Measurements from ENCODE around the gene GNAI2.
"Not testable (repeated sequence)": the region's sequence is repeated elsewhere in the genome, so short reads cannot be mapped to it uniquely, and the experiment has no call there.

Gene GNAI2

GRCh38 chr3:50203809-50204803, 31.9 kb upstream of the GNAI2 start:
- no peak for FAIRE-seq

GRCh38 chr3:50204804-50205412, 31.1 kb upstream of the GNAI2 start, which contains the start of gene SLC38A3:
SLC38A3 (plus strand) TSS chr3:50205271; CDS start chr3:50214200, 8,929 bp downstream.
- FAIRE-seq (no peak), DNase-seq (ENCODE audit: extremely low spot score, insufficient read length, low read depth) (no peak)

More at GRCh38 chr3:50203809-50204803, 31.9 kb upstream of the GNAI2 start:
- no peak for DNase-seq (ENCODE audit: extremely low spot score, insufficient read length, low read depth)

DNA sequence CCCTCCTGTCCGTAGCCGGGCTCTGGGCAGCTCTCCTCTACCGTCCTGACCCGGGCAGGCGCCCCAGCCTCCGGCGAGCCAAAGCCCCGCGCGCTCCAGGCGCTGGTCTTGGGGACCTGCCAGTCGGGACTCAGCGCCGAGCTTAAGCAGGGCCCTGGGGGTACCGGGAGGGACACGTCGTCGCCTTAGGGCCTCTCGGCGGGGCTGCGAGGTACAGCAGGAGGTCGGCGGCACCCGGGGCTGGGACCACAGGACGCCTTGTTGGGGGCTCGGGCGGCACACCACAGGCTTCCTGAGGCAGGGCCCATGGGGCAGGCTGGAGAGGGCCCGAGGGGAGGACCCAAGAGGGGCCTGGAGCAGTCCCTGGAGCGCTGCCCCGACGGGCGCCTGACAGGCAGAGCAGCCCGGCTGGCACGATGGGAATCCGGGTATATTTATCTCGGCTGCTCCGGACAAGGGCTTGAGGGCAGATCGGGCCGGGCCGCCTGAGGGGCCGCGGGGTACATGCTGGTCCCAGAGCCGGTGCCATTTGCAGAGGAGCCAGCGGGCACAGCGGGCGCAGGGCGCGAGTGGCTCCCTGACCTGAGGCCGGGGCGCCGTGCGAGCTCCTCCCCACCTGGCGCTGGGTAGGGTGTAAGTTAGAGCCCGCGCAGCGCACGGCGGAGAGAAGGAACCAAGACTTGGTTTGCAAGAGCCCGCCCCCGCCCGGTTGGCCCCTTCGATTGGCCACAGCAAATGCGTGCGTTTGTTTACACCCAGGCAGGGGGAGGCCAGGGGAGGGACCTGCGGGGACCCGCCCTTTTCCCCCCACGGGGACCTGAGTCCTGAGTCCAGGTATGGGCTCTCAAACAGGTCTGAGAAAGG, 30.4 kb upstream of the GNAI2 start:
- FAIRE-seq, result no peak

GRCh38 chr3:50207359-50208042, 28.5 kb upstream of the GNAI2 start:
- FAIRE-seq (no peak), DNase-seq (ENCODE audit: extremely low spot score, insufficient read length, low read depth) (no peak)

More for the DNA sequence above, 30.4 kb upstream of the GNAI2 start:
- DNase-seq (ENCODE audit: extremely low spot score, insufficient read length, low read depth), result no peak

DNA sequence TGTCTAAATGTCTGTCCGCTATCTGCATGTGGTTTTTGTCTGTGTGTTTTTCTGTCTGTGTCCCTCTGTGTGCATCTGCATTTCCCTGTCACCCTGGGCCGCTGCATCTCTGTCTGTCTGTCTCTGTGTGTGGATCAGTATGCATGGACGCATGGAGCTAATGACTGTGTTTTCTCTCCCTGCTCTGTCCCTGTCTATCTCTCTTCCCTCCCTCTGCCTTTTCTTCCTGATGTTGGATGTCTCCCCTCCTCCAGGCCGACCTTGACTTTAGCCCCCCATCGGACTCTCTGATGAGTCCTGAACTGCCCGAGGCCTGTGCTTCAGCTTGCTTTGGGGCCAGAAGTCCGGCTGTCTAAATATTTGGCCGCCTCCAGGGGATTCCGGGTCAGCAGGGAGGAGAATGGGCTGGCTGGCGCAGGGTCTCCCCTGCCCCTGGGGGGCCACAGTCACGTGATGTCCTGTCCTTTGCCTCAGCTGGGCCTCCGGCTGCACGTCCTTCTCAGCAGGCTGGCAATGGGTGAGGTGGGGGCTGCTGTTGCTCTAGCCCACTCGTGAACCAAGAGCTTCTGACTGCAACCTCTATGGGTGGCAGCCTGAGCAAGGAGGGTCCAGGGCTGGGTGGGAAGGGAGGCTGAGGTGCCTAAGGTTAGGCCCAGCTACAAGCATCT, 27.2 kb upstream of the GNAI2 start:
- FAIRE-seq (no peak), DNase-seq (ENCODE audit: extremely low spot score, insufficient read length, low read depth) (no peak)

GRCh38 chr3:50210176-50210509, 25.9 kb upstream of the GNAI2 start:
- FAIRE-seq (no peak), DNase-seq (ENCODE audit: extremely low spot score, insufficient read length, low read depth) (no peak)

- no peak for DNase-seq (ENCODE audit: extremely low spot score, insufficient read length, low read depth)
- no peak for FAIRE-seq
These were observed 25.3 kb upstream of the GNAI2 start for GRCh38 chr3:50210510-50211367.

DNA sequence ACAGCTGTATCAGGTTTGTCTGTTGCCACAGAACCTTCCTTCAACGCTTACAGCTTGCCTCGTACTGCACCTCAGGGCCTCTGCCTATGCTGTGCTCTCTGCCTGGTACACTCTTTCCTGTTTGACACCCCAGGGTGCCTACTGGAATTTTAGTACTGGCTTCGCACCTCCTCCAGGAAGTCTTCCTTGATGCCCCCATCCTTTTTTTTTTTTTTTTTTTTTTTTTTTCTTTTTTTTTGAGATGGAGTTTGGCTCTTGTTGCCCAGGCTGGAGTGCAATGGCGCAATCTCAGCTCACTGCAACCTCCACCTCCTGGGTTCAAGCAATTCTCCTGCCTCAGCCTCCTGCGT, 24.7 kb upstream of the GNAI2 start:
- DNase-seq (ENCODE audit: extremely low spot score, insufficient read length, low read depth); FAIRE-seq: not testable (repeated sequence)

- DNase-seq (ENCODE audit: extremely low spot score, insufficient read length, low read depth), result no peak
- no peak for FAIRE-seq
These were observed 24.1 kb upstream of the GNAI2 start for GRCh38 chr3:50211930-50212329.

DNA sequence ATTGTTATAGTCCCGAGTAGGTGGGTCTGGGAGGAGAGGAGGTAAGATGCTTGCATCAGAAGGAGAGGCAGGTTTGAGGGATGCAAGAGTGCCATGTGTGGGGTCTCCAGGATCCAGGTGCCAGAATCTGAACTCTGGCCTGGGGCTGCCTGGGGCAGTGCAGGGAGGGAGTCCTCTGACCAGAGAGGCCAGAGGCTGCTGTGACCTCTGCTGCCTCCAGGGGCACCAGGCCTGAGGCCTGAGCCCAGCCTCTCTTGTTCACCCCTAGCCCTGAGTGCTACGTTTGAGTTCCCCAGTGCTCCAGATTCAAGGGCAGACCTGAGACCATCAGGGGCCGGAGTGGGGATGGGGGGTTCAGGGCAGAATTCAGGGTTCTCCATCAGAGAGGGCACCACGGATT, 23.5 kb upstream of the GNAI2 start:
- DNase-seq (ENCODE audit: extremely low spot score, insufficient read length, low read depth) (no peak), FAIRE-seq (no peak)

GRCh38 chr3:50212971-50213370, 23.0 kb upstream of the GNAI2 start:
- DNase-seq (ENCODE audit: extremely low spot score, insufficient read length, low read depth) (no peak), FAIRE-seq (no peak)

- DNase-seq (ENCODE audit: extremely low spot score, insufficient read length, low read depth) (no peak), FAIRE-seq (no peak)
These were observed 22.6 kb upstream of the GNAI2 start for GRCh38 chr3:50213373-50213772.

- no peak for DNase-seq (ENCODE audit: extremely low spot score, insufficient read length, low read depth)
These were observed 21.2 kb upstream of the GNAI2 start for GRCh38 chr3:50214824-50215223.

DNA sequence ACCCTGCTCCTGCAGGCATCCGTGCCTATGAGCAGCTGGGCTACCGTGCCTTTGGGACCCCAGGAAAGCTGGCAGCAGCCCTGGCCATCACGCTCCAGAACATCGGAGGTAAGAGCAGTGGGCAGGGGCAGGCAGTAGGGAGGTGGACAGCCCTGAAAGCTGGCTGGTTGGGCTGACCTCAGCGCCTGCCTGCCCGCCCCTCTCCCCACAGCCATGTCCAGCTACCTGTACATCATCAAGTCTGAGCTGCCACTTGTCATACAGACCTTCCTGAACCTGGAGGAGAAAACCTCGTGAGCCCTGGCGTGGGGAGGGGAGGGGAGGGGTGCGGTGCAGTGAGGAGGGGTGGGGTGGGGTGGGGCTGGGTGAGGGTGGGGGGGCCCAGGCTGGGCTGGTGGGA, 20.5 kb upstream of the GNAI2 start:
- FAIRE-seq (no peak), DNase-seq (ENCODE audit: extremely low spot score, insufficient read length, low read depth) (no peak)

More at GRCh38 chr3:50214824-50215223, 21.2 kb upstream of the GNAI2 start:
- FAIRE-seq, result no peak

DNA sequence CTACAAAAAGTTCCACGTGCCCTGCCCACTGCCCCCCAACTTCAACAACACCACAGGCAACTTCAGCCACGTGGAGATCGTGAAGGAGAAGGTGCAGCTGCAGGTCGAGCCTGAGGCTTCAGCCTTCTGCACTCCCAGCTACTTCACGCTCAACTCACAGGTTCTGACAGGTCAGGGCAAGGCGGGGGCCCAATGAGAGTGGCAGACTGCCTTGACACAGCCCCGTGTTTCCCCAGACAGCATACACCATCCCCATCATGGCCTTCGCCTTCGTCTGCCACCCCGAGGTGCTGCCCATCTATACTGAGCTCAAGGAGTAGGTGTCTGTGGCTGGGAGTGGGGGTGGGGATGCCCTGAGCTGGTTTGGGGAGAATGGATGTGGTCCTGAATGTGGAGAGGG, 18.3 kb upstream of the GNAI2 start:
- no peak for DNase-seq (ENCODE audit: extremely low spot score, insufficient read length, low read depth)
- no peak for FAIRE-seq

GRCh38 chr3:50218448-50218847, 17.6 kb upstream of the GNAI2 start:
- FAIRE-seq, result no peak
- DNase-seq (ENCODE audit: extremely low spot score, insufficient read length, low read depth), result no peak

- FAIRE-seq (no peak), DNase-seq (ENCODE audit: extremely low spot score, insufficient read length, low read depth) (no peak)
These were observed 16.7 kb upstream of the GNAI2 start for GRCh38 chr3:50219285-50219684.

GRCh38 chr3:50220109-50220508, 15.9 kb upstream of the GNAI2 start:
- DNase-seq (ENCODE audit: extremely low spot score, insufficient read length, low read depth), result no peak
- no peak for FAIRE-seq

DNA sequence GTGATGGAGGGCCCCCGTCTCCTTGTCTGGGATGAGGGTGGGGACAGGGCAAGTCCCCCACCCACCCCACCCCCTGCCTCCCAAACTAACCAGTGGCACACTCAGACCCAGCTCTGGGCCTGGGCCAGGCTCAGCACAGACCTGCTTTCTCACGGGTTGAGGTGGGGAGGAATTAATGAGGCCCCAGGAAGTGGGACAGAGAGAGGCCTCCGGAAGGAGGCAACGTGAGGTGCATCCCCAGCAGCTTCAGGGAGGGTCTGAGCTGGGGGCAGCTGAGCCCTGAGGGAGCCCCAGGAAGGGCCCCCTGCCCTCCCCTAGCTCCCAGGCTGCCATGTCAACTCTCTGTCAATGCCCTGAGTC, 15.0 kb upstream of the GNAI2 start:
- no peak for FAIRE-seq
- no peak for DNase-seq (ENCODE audit: extremely low spot score, insufficient read length, low read depth)
